H9 (cell line): ENCODE measurements around the gene CFDP1. TPM values are rescaled to one million over a fixed set of nuclear protein-coding genes. Genes with fewer than 3 reads are reported as not detected.
A peak's percentile ranks its signal among the peaks of the same experiment; 100 is the strongest.

Experiments used
- DNase-seq: peaks from one replicate; pipeline ENCODE4 v3.0.0-alpha.2; 2017
- H2AFZ ChIP-seq: one replicate; pipeline ENCODE4 v1.6.1; 2013; ENCODE audit warnings: mild to moderate bottlenecking, low read length, control low read depth, moderate library complexity
- H2AK5ac ChIP-seq: 2 replicates; pipeline ENCODE4 v1.6.1; 2013; ENCODE audit warnings: low read length, control low read depth, mixed read lengths; ENCODE audit not compliant: insufficient read length
- H2BK120ac ChIP-seq: one replicate; pipeline ENCODE4 v1.6.1; 2013; ENCODE audit warnings: low read depth, mild to moderate bottlenecking, low read length, control low read depth, inconsistent platforms; ENCODE audit not compliant: poor library complexity, severe bottlenecking
- H2BK12ac ChIP-seq: 2 replicates; pipeline ENCODE4 v1.6.1; 2013; ENCODE audit warnings: low read length, control low read depth, mixed read lengths, low read depth; ENCODE audit not compliant: insufficient read length
- H2BK15ac ChIP-seq: 2 replicates; pipeline ENCODE4 v1.6.1; 2013; ENCODE audit warnings: low read depth, low read length, control low read depth
- H2BK20ac ChIP-seq: one replicate; pipeline ENCODE4 v1.6.1; 2013; ENCODE audit warnings: low read depth, mild to moderate bottlenecking, low read length, control low read depth, inconsistent platforms; ENCODE audit not compliant: poor library complexity, severe bottlenecking
- H2BK5ac ChIP-seq: 2 replicates; pipeline ENCODE4 v1.6.1; 2013; ENCODE audit warnings: low read length, control low read depth, mixed read lengths; ENCODE audit not compliant: insufficient read length
- H3K14ac ChIP-seq: 2 replicates; pipeline ENCODE4 v1.6.1; 2013; ENCODE audit warnings: low read length, control low read depth; ENCODE audit not compliant: insufficient read depth
- H3K18ac ChIP-seq: 2 replicates; pipeline ENCODE4 v1.6.1; 2013; ENCODE audit warnings: low read depth, mild to moderate bottlenecking, mixed read lengths, low read length, control low read depth; ENCODE audit not compliant: insufficient read length
- H3K23ac ChIP-seq: 2 replicates; pipeline ENCODE4 v1.6.1; 2013; ENCODE audit warnings: low read length, control low read depth, mixed read lengths, low read depth; ENCODE audit not compliant: insufficient read length
- H3K23me2 ChIP-seq: 2 replicates; pipeline ENCODE4 v1.6.1; 2013; ENCODE audit warnings: low read depth, mild to moderate bottlenecking, mixed read lengths, low read length, control low read depth; ENCODE audit not compliant: insufficient read length, poor library complexity, severe bottlenecking
- H3K27ac ChIP-seq: 2 replicates; pipeline ENCODE4 v1.5.1; 2013; ENCODE audit warnings: low read length, control low read depth, mixed read lengths, low read depth; ENCODE audit not compliant: insufficient read length
- H3K27me3 ChIP-seq: 2 replicates; pipeline ENCODE4 v1.6.1; 2013; ENCODE audit warnings: low read length, control low read depth, inconsistent platforms; ENCODE audit not compliant: insufficient read depth
- H3K4ac ChIP-seq: 2 replicates; pipeline ENCODE4 v1.6.1; 2013; ENCODE audit warnings: low read depth, mild to moderate bottlenecking, control low read depth, inconsistent platforms, low read length, moderate library complexity
- H3K4me1 ChIP-seq: 2 replicates; pipeline ENCODE4 v1.6.1; 2013; ENCODE audit warnings: low read length, control low read depth, inconsistent platforms; ENCODE audit not compliant: insufficient read depth
- H3K4me2 ChIP-seq: 2 replicates; pipeline ENCODE4 v1.6.1; 2013; ENCODE audit warnings: low read length, control low read depth, mixed read lengths; ENCODE audit not compliant: insufficient read length, insufficient read depth
- H3K56ac ChIP-seq: 2 replicates; pipeline ENCODE4 v1.6.1; 2013; ENCODE audit warnings: low read depth, mild to moderate bottlenecking, mixed read lengths, low read length, control low read depth; ENCODE audit not compliant: insufficient read length
- H3K79me1 ChIP-seq: 2 replicates; pipeline ENCODE4 v1.6.1; 2013; ENCODE audit warnings: low read depth, mild to moderate bottlenecking, moderate library complexity, low read length, control low read depth, inconsistent platforms; ENCODE audit not compliant: insufficient read depth, poor library complexity, severe bottlenecking
- H3K79me2 ChIP-seq: 2 replicates; pipeline ENCODE4 v1.6.1; 2013; ENCODE audit warnings: low read length, control low read depth, inconsistent platforms; ENCODE audit not compliant: insufficient read depth
- H3K9ac ChIP-seq: 2 replicates; pipeline ENCODE4 v1.6.1; 2013; ENCODE audit warnings: low read length, control low read depth, mixed read lengths; ENCODE audit not compliant: insufficient read length; ENCODE audit errors: extremely low read depth
- H3K9me3 ChIP-seq: one replicate; pipeline ENCODE4 v1.6.1; 2013; ENCODE audit warnings: low read depth, low read length, inconsistent platforms; ENCODE audit not compliant: control insufficient read depth
- H3T11ph ChIP-seq: one replicate; pipeline ENCODE4 v1.6.1; 2013; ENCODE audit warnings: mild to moderate bottlenecking, low read length, control low read depth, inconsistent platforms
- H4K20me1 ChIP-seq: one replicate; pipeline ENCODE4 v1.6.1; 2013; ENCODE audit not compliant: control insufficient read depth, insufficient read length, insufficient read depth
- H4K5ac ChIP-seq: 2 replicates; pipeline ENCODE4 v1.6.1; 2013; ENCODE audit warnings: low read depth, mild to moderate bottlenecking, mixed read lengths, low read length, control low read depth; ENCODE audit not compliant: insufficient read length
- H4K8ac ChIP-seq: replicated peaks from 2 replicates; pipeline ENCODE4 v1.6.1; 2013; ENCODE audit warnings: low read length, control low read depth, mixed read lengths, low read depth; ENCODE audit not compliant: insufficient read length
- H4K91ac ChIP-seq: 2 replicates; pipeline ENCODE4 v1.6.1; 2013; ENCODE audit warnings: low read depth, mild to moderate bottlenecking, moderate library complexity, mixed read lengths, low read length, control low read depth; ENCODE audit not compliant: insufficient read length
- H3K27ac Mint-ChIP-seq, 3 experiments: 2 replicates in 2 of 3; 3 replicates in 1 of 3; pipeline ENCODE4 v1.8.0; 2020 to 2021; ENCODE audit warnings: mixed read lengths in 3 of 3, mild to moderate bottlenecking in 1 of 3, moderate library complexity in 1 of 3
- H3K27me3 Mint-ChIP-seq: 2 replicates; pipeline ENCODE4 v1.8.0; 2021; ENCODE audit warnings: low read depth, mild to moderate bottlenecking, moderate library complexity, mixed read lengths
- H3K36me3 Mint-ChIP-seq, 3 experiments: 2 replicates in 2 of 3; 3 replicates in 1 of 3; pipeline ENCODE4 v1.8.0; 2020 to 2021; ENCODE audit warnings: low read depth in 3 of 3, mixed read lengths in 3 of 3; ENCODE audit not compliant: insufficient read depth in 1 of 3
- H3K4me1 Mint-ChIP-seq, 2 experiments: 2 replicates each; pipeline ENCODE4 v1.8.0; 2020; ENCODE audit warnings: mixed read lengths in 2 of 2
- H3K4me3 Mint-ChIP-seq, 2 experiments: 2 replicates in 1 of 2; 3 replicates in 1 of 2; pipeline ENCODE4 v1.8.0; 2020 to 2021; ENCODE audit warnings: mild to moderate bottlenecking in 2 of 2, mixed read lengths in 2 of 2, moderate library complexity in 1 of 2
- H3K9me3 Mint-ChIP-seq, 2 experiments: 2 replicates in 1 of 2; 3 replicates in 1 of 2; pipeline ENCODE4 v1.8.0; 2020; ENCODE audit warnings: mild to moderate bottlenecking in 2 of 2, mixed read lengths in 2 of 2, moderate library complexity in 1 of 2
- WGBS: extraction: QIAGEN DNeasy Blood & Tissue Kit; methylation state at CpG from one replicate; pipeline ENCODE4 v1.1.7; 2013; ENCODE audit warnings: missing lambda C conversion rate, low lambda C conversion rate, mixed read lengths; ENCODE audit not compliant: insufficient read length; ENCODE audit errors: extremely low coverage; 5-methylcytosine and 5-hydroxymethylcytosine counted together
- total RNA-seq: library from RNA; stranded (reverse); gene quantifications from 2 replicates; pipeline ENCODE4 v1.2.1, GENCODE V29; 2021
- TF ChIP-seq, protein P1 (sequence below): fragments of 200-600 bp; sonication (generic); conservative IDR thresholded peaks from 3 replicates; pipeline ENCODE4 v1.8.0; 2021; ENCODE audit warnings: antibody characterized with exemption, mild to moderate bottlenecking

CFDP1 gene
- total RNA-seq, 1 experiment from 2014 or later = 89.2 TPM

DNA sequence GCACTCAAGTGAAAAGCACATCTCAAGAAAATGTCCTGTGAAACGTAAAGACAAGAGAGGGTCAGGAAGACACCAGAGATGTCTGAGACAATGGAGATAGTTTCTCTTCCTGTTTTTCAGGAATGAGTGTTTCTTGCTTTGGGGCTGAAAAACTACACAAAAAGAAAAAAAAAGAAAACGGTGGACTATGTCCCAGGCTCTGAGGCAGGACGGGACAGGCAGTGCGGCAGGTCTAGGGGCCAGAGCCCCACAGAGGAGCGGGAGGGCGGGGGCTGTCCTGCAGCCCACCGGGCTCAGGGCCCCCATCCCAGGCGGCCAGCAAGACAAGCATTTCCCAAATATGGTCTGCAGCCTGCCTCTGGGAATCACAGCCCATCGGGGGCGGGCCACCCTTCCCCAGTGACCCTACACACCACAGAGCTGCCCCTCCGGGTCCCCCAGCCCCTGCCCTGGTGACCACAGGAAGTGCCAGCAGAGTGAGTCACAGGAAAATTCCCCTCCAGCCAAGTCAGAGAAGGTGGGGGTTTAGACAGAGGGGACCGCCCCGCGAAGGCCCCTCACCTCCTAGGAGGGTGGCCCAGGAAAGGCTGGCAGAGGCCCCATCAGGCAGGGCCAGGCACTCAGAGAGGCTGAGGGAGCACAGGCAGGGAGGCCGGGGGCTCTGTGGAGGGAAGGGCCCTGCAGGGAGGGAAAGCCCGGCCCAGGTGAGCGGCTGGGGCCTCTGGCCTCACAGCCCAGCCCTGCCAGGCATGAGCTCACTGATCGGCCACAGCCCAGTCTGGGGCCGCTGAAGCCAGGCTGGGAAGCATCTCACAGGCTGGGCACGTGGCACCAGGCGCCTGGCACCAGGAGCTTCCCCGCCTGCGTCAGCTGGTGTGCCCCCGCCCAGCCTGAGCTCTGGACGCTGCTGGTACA lies 188.2 kb downstream of the CFDP1 start:
- H3K18ac ChIP-seq = peak overlapping the region; percentile 78
- H2AK5ac ChIP-seq = no peak overlapping the region
- no peak overlapping the region for H2BK5ac ChIP-seq
- H3K79me2 ChIP-seq = peaks cover 49% of the 10 kb centered on the region; the same call in 1 of the 2 replicates
- TF ChIP-seq, protein P1, sequence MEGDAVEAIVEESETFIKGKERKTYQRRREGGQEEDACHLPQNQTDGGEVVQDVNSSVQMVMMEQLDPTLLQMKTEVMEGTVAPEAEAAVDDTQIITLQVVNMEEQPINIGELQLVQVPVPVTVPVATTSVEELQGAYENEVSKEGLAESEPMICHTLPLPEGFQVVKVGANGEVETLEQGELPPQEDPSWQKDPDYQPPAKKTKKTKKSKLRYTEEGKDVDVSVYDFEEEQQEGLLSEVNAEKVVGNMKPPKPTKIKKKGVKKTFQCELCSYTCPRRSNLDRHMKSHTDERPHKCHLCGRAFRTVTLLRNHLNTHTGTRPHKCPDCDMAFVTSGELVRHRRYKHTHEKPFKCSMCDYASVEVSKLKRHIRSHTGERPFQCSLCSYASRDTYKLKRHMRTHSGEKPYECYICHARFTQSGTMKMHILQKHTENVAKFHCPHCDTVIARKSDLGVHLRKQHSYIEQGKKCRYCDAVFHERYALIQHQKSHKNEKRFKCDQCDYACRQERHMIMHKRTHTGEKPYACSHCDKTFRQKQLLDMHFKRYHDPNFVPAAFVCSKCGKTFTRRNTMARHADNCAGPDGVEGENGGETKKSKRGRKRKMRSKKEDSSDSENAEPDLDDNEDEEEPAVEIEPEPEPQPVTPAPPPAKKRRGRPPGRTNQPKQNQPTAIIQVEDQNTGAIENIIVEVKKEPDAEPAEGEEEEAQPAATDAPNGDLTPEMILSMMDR = no peak
- no peak overlapping the region for H3K56ac ChIP-seq
- peak overlapping the region; percentile 70 for H4K91ac ChIP-seq
- no peak overlapping the region for H3T11ph ChIP-seq
- H3K9ac ChIP-seq = no peak overlapping the region
- Mint-ChIP-seq H3K4me1 (peaks cover 41 to 50% of the 10 kb centered on the region in 2 experiments), H3K27ac (peak overlapping the region; percentile 90 to 99 (median 97)), H3K27me3 (no peaks in the 10 kb centered on the region; the same call in 1 of the 2 replicates), H3K36me3 (peaks cover 31 to 39% (median 34%) of the 10 kb centered on the region in 3 experiments; a peak in 6 of 7 replicates), H3K4me3 (peak overlapping the region in 1 of 2 experiments; percentile 38; a peak in 1 of 5 replicates), H3K9me3 (no peaks in the 10 kb centered on the region)
- H3K23ac ChIP-seq = no peak overlapping the region
- H2BK15ac ChIP-seq = no peak overlapping the region
- H3K23me2 ChIP-seq = no peaks in the 10 kb centered on the region
- H3K79me1 ChIP-seq = peaks cover 13% of the 10 kb centered on the region
- peak overlapping the region; percentile 60 for H3K14ac ChIP-seq
- H3K27me3 ChIP-seq = no peaks in the 10 kb centered on the region
- H2BK20ac ChIP-seq = no peak overlapping the region
- no CpG with 5 or more reads among the region's 25 CpGs for whole genome bisulfite sequencing
- H3K4me1 ChIP-seq = peaks cover 2% of the 10 kb centered on the region; the same call in 1 of the 2 replicates
- no peak overlapping the region for H2BK120ac ChIP-seq
- H3K4me2 ChIP-seq = no peak overlapping the region
- no peak overlapping the region for H3K27ac ChIP-seq
- H2BK12ac ChIP-seq = no peak overlapping the region
- no peak overlapping the region for H4K8ac ChIP-seq
- no peak overlapping the region for H2AFZ ChIP-seq
- H3K9me3 ChIP-seq = no peaks in the 10 kb centered on the region
- peak overlapping the region; percentile 38 for H3K4ac ChIP-seq
- no peaks in the 10 kb centered on the region for H4K20me1 ChIP-seq
- H4K5ac ChIP-seq = no peak overlapping the region
- DNase-seq = peak; percentile 95
